GM18861 (cell line): ENCODE data around the gene TEDC2.
"Not testable (repeated sequence)": the region's sequence is repeated elsewhere in the genome, so short reads cannot be mapped to it uniquely, and the experiment has no call there.

Experiments
- ATAC-seq: cut with Tn5 transposase; IDR thresholded peaks from one replicate; pipeline ENCODE4 v1.9.1; 2021; ENCODE audit not compliant: unreplicated experiment

Gene TEDC2

DNA sequence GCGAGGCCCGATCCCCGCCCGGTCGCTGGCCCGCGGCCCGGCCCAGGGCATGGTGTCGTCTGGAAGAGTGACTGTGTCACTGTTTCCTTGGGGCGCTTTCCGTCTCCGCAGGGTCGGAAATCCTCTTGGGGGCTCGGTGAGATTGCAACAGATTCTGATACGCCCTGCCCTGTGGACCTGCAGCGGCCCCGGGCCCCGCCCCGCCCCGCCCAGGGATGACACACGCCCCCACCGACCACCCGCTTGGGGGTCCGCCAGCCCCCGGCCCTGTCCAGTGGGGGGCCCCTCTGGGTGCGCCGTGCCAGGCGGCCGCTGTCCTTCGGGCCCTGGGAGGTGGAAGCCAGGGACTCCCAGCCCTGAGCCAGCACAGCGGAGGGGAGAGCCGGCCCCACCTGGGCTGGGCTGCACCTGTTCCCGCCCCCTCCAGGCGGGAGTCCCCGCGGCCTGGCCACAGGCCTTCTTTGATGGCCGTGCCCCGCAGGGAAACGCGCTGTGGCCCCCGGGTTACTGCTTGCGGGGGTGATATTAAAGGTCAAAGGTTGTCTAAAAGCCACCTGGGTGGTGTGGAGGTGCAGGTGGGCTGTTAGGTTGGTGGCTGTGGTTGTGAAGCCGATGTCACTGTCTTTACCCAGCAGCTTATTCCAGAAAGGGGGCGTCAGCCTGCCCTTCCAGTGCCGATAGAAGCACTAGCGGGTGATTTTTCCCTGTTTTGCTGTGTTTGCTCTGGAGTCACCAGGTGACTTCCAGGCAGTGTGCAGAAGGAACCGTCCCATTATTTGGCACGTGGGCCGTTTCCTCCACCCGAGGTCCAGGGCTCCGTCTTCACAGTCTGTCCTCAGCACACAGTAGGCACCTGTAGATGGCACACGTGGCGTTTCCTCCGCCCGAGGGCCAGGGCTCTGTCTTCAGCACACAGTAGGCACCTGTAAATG is 15.8 kb downstream of the TEDC2 start:
- ATAC-seq, result no peak

GRCh38 chr16:2476345-2476720 is 16.4 kb downstream of the TEDC2 start:
- ATAC-seq, result no peak

- no peak for ATAC-seq
These were observed 16.8 kb downstream of the TEDC2 start for GRCh38 chr16:2476741-2477140.

DNA sequence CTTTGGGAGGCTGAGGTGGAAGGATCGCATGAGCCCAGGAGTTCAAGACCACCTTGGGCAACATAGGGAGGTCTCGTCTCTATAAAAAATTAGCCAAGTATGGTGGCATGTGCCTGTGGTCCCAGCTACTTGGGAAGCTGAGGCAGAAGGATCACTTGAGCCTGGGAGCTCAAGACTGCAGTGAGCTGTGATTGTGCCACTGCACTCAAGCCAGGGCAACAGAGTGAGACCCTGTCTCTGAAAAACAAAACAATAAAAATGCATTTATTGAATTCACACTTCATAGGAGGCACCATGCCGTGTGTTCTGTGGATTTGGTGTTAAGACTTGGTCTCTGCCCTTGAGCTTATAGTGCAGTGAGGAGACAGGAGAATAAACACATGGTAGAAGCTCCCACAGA is 17.4 kb downstream of the TEDC2 start:
- ATAC-seq, result no peak

DNA sequence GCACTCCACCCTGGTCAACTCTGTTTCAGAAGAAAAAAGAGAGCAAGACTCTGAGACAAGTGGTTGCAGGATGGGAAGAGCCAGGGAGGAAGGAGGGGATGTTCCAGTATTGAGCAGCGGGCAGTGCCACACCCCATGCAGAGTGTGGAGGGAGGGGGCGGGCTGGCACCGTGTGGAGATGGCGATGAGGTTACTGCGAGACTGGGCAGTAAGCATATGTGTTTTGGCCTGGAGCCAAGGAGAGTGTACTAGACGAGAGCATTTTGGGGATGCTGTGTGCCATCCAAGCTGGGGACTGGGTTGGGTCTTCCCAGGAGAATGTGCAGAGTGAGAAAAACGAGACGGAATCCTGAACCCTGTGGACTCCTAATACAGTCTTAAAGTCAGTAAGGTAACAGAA is 18.4 kb downstream of the TEDC2 start:
- ATAC-seq, result no peak

GRCh38 chr16:2479996-2480395 is 20.1 kb downstream of the TEDC2 start:
- ATAC-seq, result not testable (repeated sequence)

GRCh38 chr16:2480948-2481347 is 21.0 kb downstream of the TEDC2 start:
- no peak for ATAC-seq

DNA sequence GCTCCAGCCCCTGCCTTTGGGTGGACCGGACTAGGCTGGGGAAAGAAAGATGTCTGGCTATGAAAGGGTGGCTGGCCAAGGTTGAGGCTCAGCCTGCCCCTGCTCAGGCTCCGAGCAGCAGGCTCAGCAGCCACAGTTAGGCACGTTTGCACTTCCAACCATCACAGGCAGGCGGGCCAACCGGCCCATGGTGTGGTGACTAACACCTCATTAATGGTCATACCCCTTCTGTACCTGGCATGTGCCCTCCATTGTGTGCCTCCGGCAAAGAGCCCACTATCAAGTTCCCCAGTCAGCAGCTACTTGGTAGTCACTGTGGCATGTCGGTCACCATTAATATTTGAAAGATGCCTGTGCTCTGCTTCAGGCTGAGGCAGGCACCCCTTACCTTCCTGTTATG is 21.8 kb downstream of the TEDC2 start:
- ATAC-seq, result no peak

DNA sequence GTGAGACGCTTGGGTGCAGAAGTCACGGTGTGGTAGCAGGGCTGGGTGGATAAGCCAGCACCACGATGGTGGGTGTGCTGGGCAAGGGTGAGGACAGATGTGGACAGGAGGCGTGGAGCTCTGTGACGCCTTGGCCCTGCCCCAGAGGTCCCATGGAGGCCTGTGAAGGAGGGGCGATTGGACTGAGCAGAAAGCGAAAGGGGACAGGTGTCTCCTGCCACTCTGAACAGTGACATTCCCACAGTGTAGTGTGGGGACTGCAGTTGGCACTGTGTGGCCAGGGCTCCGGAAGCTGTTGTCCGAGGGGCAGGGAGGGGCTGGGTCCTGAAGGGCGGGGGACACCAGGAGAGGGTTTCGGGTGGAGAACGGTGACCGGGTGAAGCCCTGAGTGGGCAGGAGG is 22.3 kb downstream of the TEDC2 start:
- no peak for ATAC-seq

DNA sequence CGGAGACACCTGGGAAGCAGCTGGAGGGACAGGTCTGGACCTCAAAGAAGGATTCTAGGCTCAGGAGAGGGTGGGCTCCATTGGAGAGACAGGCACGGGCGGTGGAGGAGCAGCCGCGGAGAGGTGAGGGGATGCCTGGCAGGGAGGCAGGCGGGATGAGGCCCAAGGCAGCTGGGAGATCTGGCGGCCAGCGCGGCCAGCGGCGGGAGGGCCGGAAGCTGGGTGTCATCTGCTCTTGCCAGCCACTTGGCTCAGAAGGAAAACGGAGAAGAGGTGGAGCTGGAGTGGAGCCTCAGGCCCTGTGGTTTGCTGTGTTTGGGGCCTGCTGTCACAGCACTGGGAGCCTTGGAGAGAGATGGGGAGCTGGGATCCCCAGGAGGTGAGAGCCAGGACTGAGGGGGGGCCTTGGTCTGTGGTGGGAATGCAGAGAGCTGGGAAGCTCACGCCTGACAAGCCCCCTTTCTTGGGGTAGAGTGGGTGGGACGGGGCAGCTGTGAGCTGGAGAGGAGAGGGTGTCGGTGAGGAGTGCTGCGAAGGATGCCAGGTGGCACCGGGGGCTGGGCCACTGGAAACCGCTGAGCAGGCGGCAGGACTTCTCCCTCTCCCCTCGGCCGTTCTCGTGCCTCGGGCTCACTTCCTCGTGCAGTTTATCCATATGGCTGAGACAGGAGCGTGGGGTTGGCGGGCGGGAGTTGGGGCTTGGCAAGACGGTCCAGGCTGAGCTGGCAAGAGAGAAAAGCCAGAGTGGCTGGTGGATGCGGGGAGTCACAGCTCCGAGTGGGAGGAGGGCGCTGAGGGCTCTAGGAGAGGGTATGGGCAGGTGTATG is 23.0 kb downstream of the TEDC2 start:
- ATAC-seq, result no peak

GRCh38 chr16:2483939-2484897 is 24.3 kb downstream of the TEDC2 start:
- no peak for ATAC-seq

GRCh38 chr16:2484898-2485508 is 25.1 kb downstream of the TEDC2 start:
- no peak for ATAC-seq

DNA sequence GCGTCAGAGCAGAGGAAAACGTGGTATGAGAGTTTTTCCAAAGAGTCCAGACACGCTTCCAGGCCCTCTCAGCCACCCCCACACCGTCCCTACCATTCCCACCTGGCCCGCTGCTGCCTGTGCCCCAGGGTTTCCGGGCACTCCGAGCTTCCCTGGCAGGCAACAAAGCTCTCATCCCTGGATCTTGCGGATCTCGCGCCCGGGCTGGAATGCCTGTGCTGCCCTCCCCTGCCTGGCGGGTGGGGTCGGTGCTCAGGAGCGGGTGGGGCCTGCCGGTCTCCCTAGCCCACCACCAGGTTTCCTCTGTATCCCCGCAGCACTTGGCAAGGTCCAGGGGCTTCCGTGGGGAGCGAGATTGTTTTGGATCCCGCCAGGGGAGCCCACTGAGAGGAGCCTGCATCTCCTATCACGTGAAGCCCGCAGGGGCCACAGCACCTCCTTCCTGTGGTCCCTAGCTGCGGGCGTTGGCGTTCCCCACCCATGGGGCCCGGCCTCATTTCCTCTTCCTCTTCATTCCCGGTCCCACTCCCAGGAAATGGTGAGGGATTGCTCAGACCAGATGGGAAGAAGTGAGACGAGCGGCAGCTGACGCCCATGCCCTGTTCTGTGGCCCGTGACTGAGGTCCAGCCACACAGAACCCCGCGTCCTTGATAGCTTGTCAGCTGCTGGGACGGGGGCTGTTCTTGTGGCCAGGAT is 26.1 kb downstream of the TEDC2 start:
- ATAC-seq, result no peak

- peak; percentile 75 for ATAC-seq
These were observed 27.0 kb downstream of the TEDC2 start for GRCh38 chr16:2486645-2487516.

DNA sequence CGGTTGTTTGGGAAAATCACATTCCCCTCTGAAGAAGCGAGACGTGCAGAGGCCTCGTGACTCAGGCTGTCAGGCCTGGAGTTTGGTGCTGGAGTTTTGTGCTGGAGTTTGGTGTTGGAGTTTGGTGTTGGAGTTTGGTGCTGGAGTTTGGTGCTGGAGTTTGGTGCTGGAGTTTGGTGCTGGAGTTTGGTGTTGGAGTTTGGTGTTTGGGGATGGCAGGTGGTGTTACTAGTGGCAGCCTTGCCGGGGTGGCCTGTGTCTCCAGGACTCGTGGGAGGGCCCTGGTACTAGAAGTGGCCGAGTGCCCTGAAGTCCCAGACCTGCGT is 27.6 kb downstream of the TEDC2 start:
- no peak for ATAC-seq

GRCh38 chr16:2487903-2488531 is 28.1 kb downstream of the TEDC2 start:
- ATAC-seq, result no peak

- no peak for ATAC-seq
These were observed 29.7 kb downstream of the TEDC2 start for GRCh38 chr16:2489581-2489980.

GRCh38 chr16:2490190-2491105 is 30.5 kb downstream of the TEDC2 start:
- no peak for ATAC-seq
